Activated CD4-positive, alpha-beta T cell treated with anti-CD3 and anti-CD28 coated beads, Interleukin-2, Interleukin-4, amounts not matched to agents 100 ng/mL and 50 ng/mL, durations not matched to agents 16 hours and 8 hours (primary cell): ENCODE measurements around the gene SLC66A1.

Experiments used
- DNase-seq: peaks from one replicate; pipeline ENCODE4 v3.0.0-alpha.2; 2020; ENCODE audit warnings: low spot score

SLC66A1 gene

GRCh38 chr1:19377812-19378718 is 65.9 kb downstream of the SLC66A1 start:
- peak; percentile 44 for DNase-seq
